Lower lobe of right lung (tissue), 2 donors: ENCODE results near the gene RAB8A. TPM values are rescaled to one million over a fixed set of nuclear protein-coding genes. Genes with fewer than 3 reads are reported as not detected.

Source experiments
- ATAC-seq, 2 donors: fragments of 200-7000 bp; cut with Tn5 transposase; one replicate each; pipeline ENCODE4 v1.9.1; 2020 to 2022; ENCODE audit warnings: mild to moderate bottlenecking in 2 of 2, moderate library complexity in 2 of 2
- DNase-seq: peaks from one replicate; pipeline ENCODE4 v3.0.0-alpha.2; 2020
- H3K27ac ChIP-seq: fragments of 200-600 bp; one replicate; pipeline ENCODE4 v1.8.0; 2022
- H3K27me3 ChIP-seq: fragments of 200-600 bp; one replicate; pipeline ENCODE4 v1.8.0; 2022; ENCODE audit warnings: low read depth
- H3K36me3 ChIP-seq: fragments of 200-600 bp; one replicate; pipeline ENCODE4 v1.8.0; 2022; ENCODE audit warnings: mild to moderate bottlenecking
- H3K4me1 ChIP-seq: fragments of 200-600 bp; one replicate; pipeline ENCODE4 v1.8.0; 2022
- H3K4me3 ChIP-seq: fragments of 200-600 bp; one replicate; pipeline ENCODE4 v1.8.0; 2022; ENCODE audit warnings: mild to moderate bottlenecking
- H3K9me3 ChIP-seq: fragments of 200-600 bp; one replicate; pipeline ENCODE4 v1.8.0; 2022
- intact Hi-C: fragments of 100-400 bp; cut with DNase I; formaldehyde crosslinking; loops from one replicate; pipeline ENCODE4 v1.11.0; 2022
- total RNA-seq: library from RNA; stranded (reverse); fragmentation: NEBNext Ultra II Directional; extraction: Animal tissue kit (Norgen Biotek cat#: 25700); gene quantifications from one replicate; pipeline ENCODE4 v1.2.1, GENCODE V29; 2021
- TF ChIP-seq, protein P1 (sequence below): fragments of 200-600 bp; IDR thresholded peaks from one replicate; pipeline ENCODE4 v1.8.0; 2022; ENCODE audit warnings: antibody characterized with exemption, mild to moderate bottlenecking
- donor health status: DM: no; HTN: yes; CAD: no; lungs with severe emphysema.

Gene RAB8A
- total RNA-seq, 1 donor from 2014 or later, result 110 TPM

DNA sequence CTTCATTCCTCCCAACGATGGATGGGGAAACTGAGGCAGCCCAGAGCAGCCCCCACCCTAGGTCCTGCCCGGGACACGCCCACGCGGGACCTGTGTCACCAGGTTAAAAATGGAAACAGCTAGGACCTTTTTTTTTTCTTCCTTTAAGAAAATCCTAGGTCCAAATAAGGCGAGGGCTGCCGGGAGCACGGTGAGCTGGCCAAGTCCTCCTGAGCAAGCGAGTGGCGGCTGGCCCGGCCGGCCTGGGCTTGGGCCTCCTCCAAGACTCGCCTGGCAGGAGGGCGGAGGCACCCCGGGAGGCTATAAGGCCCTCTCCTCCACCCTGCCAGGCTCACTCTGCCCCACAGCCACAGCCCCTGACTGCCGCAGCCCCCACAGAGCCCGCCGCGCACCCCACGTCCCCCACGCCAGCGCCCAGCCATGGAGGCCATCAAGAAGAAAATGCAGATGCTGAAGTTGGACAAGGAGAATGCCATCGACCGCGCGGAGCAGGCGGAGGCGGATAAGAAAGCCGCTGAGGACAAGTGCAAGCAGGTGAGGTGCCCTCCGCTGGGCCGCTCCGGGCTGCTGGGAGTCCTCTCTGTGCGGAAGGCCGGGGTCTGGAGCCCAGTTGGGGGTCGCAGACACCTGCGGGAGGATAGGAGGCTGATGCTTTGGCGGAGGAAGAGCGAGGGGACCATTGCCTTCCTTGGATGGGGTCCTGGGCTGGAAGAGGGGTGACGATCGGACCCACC is 44.3 kb upstream of the RAB8A start:
- Histone ChIP-seq H3K9me3 (no peaks in the 10 kb centered on the region), H3K4me1 (peaks cover 38% of the 10 kb centered on the region), H3K27ac (peak overlapping the region; percentile 67), H3K27me3 (no peaks in the 10 kb centered on the region), H3K4me3 (peak overlapping the region; percentile 40), H3K36me3 (no peaks in the 10 kb centered on the region)
- DNase-seq, result peak; percentile 84
- TF ChIP-seq, protein P1, sequence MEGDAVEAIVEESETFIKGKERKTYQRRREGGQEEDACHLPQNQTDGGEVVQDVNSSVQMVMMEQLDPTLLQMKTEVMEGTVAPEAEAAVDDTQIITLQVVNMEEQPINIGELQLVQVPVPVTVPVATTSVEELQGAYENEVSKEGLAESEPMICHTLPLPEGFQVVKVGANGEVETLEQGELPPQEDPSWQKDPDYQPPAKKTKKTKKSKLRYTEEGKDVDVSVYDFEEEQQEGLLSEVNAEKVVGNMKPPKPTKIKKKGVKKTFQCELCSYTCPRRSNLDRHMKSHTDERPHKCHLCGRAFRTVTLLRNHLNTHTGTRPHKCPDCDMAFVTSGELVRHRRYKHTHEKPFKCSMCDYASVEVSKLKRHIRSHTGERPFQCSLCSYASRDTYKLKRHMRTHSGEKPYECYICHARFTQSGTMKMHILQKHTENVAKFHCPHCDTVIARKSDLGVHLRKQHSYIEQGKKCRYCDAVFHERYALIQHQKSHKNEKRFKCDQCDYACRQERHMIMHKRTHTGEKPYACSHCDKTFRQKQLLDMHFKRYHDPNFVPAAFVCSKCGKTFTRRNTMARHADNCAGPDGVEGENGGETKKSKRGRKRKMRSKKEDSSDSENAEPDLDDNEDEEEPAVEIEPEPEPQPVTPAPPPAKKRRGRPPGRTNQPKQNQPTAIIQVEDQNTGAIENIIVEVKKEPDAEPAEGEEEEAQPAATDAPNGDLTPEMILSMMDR, result no peak
- intact Hi-C loops, result no loop called here
- ATAC-seq, result peak; percentile 57 to 69

DNA sequence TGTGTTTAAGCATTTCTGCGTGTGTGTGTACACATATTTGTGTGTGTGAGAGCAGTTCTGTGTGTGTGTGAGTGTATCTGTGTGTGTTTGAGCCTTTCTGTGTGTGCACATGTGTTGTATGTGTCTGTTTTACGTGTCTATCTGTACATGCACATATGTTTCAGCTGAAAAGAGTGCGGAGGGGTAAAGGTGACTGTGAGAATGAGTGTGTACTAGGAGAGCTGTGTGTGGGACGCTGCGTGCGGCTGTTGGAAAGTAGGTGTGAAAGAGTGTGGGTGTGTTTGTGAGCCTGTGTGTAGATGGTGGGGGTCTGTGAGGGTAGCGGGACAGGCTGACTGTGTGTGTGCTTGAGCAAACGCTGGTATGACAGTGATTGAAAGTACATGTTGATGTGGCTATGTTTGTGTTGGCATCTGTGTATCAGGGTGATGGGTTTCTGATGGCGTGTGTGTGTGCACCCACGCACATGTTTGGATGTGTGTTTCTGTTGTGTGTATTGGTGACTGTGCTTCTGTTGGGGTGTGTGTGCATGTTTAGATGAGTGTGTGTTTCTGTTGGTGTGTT is 42.9 kb upstream of the RAB8A start:
- H3K36me3 ChIP-seq, result no peaks in the 10 kb centered on the region
- no peak for ATAC-seq

DNA sequence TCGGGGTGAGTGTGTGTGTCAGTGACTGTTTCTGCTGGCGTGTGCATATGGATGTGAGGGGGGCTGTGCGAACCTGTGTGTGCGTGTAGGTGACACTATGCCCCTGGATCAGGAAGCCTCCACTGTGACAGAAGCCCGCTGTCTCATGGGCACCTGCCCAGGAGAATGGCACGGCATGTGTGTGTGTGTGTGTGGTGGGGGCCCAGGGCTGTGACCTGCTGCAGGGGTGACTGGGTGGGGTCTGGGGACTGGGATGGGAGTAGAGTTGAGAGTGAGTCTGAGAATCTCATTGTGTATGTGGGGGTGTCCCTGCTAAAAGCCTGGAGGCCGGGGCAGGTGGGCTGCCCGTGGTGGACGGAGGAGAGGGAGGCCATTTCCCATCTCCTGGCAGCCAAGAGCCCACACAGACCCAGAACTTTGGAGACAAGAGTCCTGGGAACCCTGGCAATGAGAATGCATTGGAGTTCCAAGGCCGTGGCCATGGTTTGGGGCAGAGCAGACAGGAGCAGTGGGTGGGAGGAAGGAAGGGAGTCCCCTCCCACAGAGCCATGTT is 41.8 kb upstream of the RAB8A start:
- DNase-seq, result peak; percentile 40
- no peak for ATAC-seq
- no peaks in the 10 kb centered on the region for H3K36me3 ChIP-seq
- TF ChIP-seq, protein P1, result no peak
- H3K27me3 ChIP-seq, result no peaks in the 10 kb centered on the region
- no peaks in the 10 kb centered on the region for H3K9me3 ChIP-seq
- peak overlapping the region; percentile 27 for H3K4me3 ChIP-seq
- peak overlapping the region; percentile 86 for H3K27ac ChIP-seq
- intact Hi-C loops, result no loop called here
- H3K4me1 ChIP-seq, result peaks cover 49% of the 10 kb centered on the region

More for the DNA sequence above, 42.9 kb upstream of the RAB8A start:
- Histone ChIP-seq H3K4me1 (peaks cover 43% of the 10 kb centered on the region), H3K4me3 (peak overlapping the region; percentile 34), H3K27ac (no peak overlapping the region), H3K9me3 (no peaks in the 10 kb centered on the region), H3K27me3 (no peaks in the 10 kb centered on the region)
- TF ChIP-seq, protein P1, result no peak
- intact Hi-C loops, result no loop called here
- DNase-seq, result peak; percentile 19

DNA sequence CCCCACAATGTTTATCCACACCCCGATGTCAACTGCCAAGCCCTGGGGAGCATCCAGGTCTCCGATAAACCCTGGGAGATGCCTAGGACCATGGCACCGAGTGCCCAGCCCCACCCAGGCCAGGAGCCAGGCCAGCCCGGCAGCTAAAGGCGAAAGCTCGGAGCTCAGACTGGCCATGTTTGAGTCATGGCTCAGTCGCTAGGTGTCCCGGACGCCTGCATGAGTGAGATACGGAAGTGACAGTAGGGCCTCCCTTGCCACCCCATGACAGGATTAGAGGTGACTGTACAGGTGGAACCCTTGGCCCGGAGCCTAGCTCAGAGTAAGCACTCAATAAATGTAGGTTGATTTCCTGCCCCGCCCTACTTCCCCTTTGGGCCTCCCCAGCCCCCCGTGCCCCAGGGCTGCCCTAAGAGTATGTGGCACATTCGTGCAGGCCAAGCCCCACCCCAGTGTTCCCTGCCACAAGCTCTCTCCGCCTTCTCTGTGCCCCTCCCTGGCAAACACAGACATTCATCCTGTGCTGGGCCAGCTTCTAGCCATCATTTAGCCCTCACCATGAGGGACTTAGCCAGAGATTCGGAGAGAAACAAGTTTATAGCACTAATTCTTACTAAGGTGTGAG is 41.2 kb upstream of the RAB8A start:
- H3K36me3 ChIP-seq, result no peaks in the 10 kb centered on the region
- TF ChIP-seq, protein P1, result no peak
- peaks cover 49% of the 10 kb centered on the region for H3K4me1 ChIP-seq
- H3K4me3 ChIP-seq, result peak overlapping the region; percentile 27
- peak; percentile 90 for DNase-seq
- H3K27ac ChIP-seq, result peak overlapping the region; percentile 86
- intact Hi-C loops, result no loop called here
- H3K9me3 ChIP-seq, result no peaks in the 10 kb centered on the region
- peak; percentile 86 to 89 for ATAC-seq
- no peaks in the 10 kb centered on the region for H3K27me3 ChIP-seq

DNA sequence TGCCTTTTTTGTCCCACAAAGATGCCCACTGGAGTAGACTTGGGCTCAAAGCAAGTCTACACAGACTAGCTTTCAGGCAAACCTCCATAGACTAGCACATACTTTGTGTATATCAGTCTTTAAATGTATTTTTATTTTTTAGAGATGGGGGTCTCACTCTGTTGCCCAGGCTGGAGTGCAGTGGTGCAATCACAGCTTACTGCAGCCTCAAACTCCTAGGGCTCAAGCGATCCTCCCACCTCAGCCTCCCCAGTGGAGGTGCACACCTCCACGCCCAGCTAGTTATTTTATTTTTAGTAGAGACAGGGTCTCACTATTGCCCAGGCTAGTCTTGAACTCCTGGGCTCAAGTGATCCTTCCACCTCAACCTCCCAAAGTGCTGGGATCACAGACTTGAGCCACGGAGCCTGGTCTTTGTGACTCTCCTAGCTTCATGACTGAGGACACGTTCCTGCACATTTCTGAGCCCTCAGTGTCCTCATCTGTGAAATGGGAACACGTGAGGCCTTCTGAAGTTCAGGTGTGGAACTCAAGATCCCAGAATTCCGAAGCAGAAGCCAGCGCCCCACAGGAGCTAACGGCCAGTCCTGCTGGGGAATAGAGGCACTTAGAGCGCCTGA is 40.5 kb upstream of the RAB8A start:
- peaks cover 53% of the 10 kb centered on the region for H3K4me1 ChIP-seq
- H3K36me3 ChIP-seq, result no peaks in the 10 kb centered on the region
- DNase-seq (no peak), ATAC-seq (no peak)
- no peak overlapping the region for H3K4me3 ChIP-seq
- TF ChIP-seq, protein P1, result no peak
- peak overlapping the region; percentile 86 for H3K27ac ChIP-seq
- intact Hi-C loops, result no loop called here
- no peaks in the 10 kb centered on the region for H3K27me3 ChIP-seq
- H3K9me3 ChIP-seq, result no peaks in the 10 kb centered on the region
